BLaER1 treated with 17β-estradiol and CSF1 and Interleukin-3, amounts not matched to agents 10 nM and 100 nM (cell line): ENCODE measurements around the gene NR5A1.

Source experiments
- H3K27ac ChIP-seq, 11 experiments: shearing (Covaris generic); formaldehyde crosslinking; 2 replicates each; pipeline ENCODE4 v1.8.1; 2022
- H3K27me3 ChIP-seq, 11 experiments: shearing (Covaris generic); formaldehyde crosslinking; 2 replicates each; pipeline ENCODE4 v1.8.1; 2022
- H3K36me3 ChIP-seq, 11 experiments: shearing (Covaris generic); formaldehyde crosslinking; 2 replicates each; pipeline ENCODE4 v1.8.1; 2022
- H3K4me1 ChIP-seq, 10 experiments: shearing (Covaris generic); formaldehyde crosslinking; 2 replicates each; pipeline ENCODE4 v1.8.1; 2022
- H3K4me2 ChIP-seq, 11 experiments: shearing (Covaris generic); formaldehyde crosslinking; 2 replicates each; pipeline ENCODE4 v1.8.1; 2022
- H3K4me3 ChIP-seq, 10 experiments: shearing (Covaris generic); formaldehyde crosslinking; 2 replicates each; pipeline ENCODE4 v1.8.1; 2022
- H3K9ac ChIP-seq, 11 experiments: shearing (Covaris generic); formaldehyde crosslinking; 2 replicates each; pipeline ENCODE4 v1.8.1; 2022
- H3K9me3 ChIP-seq, 11 experiments: shearing (Covaris generic); formaldehyde crosslinking; replicated peaks in 1 of 11; 2 replicates each; pipeline ENCODE4 v1.8.1; 2022
- H4K20me1 ChIP-seq, 11 experiments: shearing (Covaris generic); formaldehyde crosslinking; 2 replicates each; pipeline ENCODE4 v1.8.1; 2022
- Cebpa-rat ChIP-seq, 11 experiments: shearing (Covaris generic); IDR thresholded peaks; 2 replicates each; pipeline ENCODE4 v1.8.1; 2022

The NR5A1 gene

GRCh38 chr9:124441291-124441690 lies 65.9 kb downstream of the NR5A1 start:
- Histone ChIP-seq H3K9ac (0 out of 22 replicates have a peak overlapping the region, but pooled peaks of 4 of the 11 experiments have one; percentile 5 to 25 (median 18)), H3K4me2 (peak overlapping the region; percentile 7 to 78 (median 66); a peak in 20 of 22 replicates), H4K20me1 (no peaks in the 10 kb centered on the region), H3K36me3 (no peaks in the 10 kb centered on the region), H3K4me1 (peaks cover 23 to 45% (median 37%) of the 10 kb centered on the region in 10 experiments), H3K27ac (no peak overlapping the region), H3K27me3 (no peaks in the 10 kb centered on the region), H3K4me3 (no peak overlapping the region), H3K9me3 (peaks cover 0 to 20% (median 11%) of the 10 kb centered on the region in 11 experiments; a peak in 14 of 22 replicates)
- no peak for TF ChIP-seq Cebpa-rat (IDR thresholded peaks at IDR 0.05)

- Histone ChIP-seq H3K9ac (0 out of 22 replicates have a peak overlapping the region, but pooled peaks of 3 of the 11 experiments have one; percentile 5 to 25 (median 16)), H3K4me2 (peak overlapping the region in 9 of 11 experiments; percentile 46 to 78 (median 69); a peak in 17 of 22 replicates), H3K4me3 (no peak overlapping the region), H3K9me3 (peaks cover 0 to 20% (median 11%) of the 10 kb centered on the region in 11 experiments; a peak in 14 of 22 replicates), H3K36me3 (no peaks in the 10 kb centered on the region), H3K4me1 (peaks cover 28 to 50% (median 42%) of the 10 kb centered on the region in 10 experiments), H4K20me1 (no peaks in the 10 kb centered on the region), H3K27ac (no peak overlapping the region), H3K27me3 (no peaks in the 10 kb centered on the region)
- no peak for TF ChIP-seq Cebpa-rat (IDR thresholded peaks at IDR 0.05)
Measured at GRCh38 chr9:124440786-124441185, 66.4 kb downstream of the NR5A1 start.

- TF ChIP-seq Cebpa-rat (IDR thresholded peaks at IDR 0.05) = no peak
- Histone ChIP-seq H3K9ac (no peak overlapping the region), H3K36me3 (no peaks in the 10 kb centered on the region), H3K4me2 (peak overlapping the region in 2 of 11 experiments; percentile 73 to 78; a peak in 1 of 22 replicates), H4K20me1 (no peaks in the 10 kb centered on the region), H3K27me3 (no peaks in the 10 kb centered on the region), H3K27ac (no peak overlapping the region), H3K4me1 (peaks cover 35 to 56% (median 46%) of the 10 kb centered on the region in 10 experiments), H3K9me3 (peaks cover 0 to 20% (median 11%) of the 10 kb centered on the region in 11 experiments; a peak in 14 of 22 replicates), H3K4me3 (no peak overlapping the region)
Measured at GRCh38 chr9:124439686-124440243, 67.4 kb downstream of the NR5A1 start.

GRCh38 chr9:124439086-124439485 lies 68.1 kb downstream of the NR5A1 start:
- Histone ChIP-seq H4K20me1 (no peaks in the 10 kb centered on the region), H3K4me3 (no peak overlapping the region), H3K9me3 (peaks cover 0 to 20% (median 11%) of the 10 kb centered on the region in 11 experiments; a peak in 14 of 22 replicates), H3K4me1 (peaks cover 35 to 56% (median 46%) of the 10 kb centered on the region in 10 experiments), H3K4me2 (no peak overlapping the region), H3K9ac (no peak overlapping the region), H3K27ac (no peak overlapping the region), H3K27me3 (no peaks in the 10 kb centered on the region), H3K36me3 (no peaks in the 10 kb centered on the region)
- TF ChIP-seq Cebpa-rat (IDR thresholded peaks at IDR 0.05) = no peak

GRCh38 chr9:124438091-124438490 lies 69.1 kb downstream of the NR5A1 start:
- H3K36me3 ChIP-seq = no peaks in the 10 kb centered on the region
- H3K9me3 ChIP-seq = peaks cover 0 to 20% (median 11%) of the 10 kb centered on the region in 11 experiments; a peak in 14 of 22 replicates
- no peak for TF ChIP-seq Cebpa-rat (IDR thresholded peaks at IDR 0.05)
- no peak overlapping the region for H3K9ac ChIP-seq
- no peak overlapping the region for H3K27ac ChIP-seq
- H3K4me1 ChIP-seq = peaks cover 35 to 54% (median 46%) of the 10 kb centered on the region in 10 experiments
- no peaks in the 10 kb centered on the region for H3K27me3 ChIP-seq
- H4K20me1 ChIP-seq = no peaks in the 10 kb centered on the region
- H3K4me2 ChIP-seq = no peak overlapping the region
- H3K4me3 ChIP-seq = no peak overlapping the region

GRCh38 chr9:124437086-124437485 lies 70.1 kb downstream of the NR5A1 start:
- Histone ChIP-seq H3K27me3 (no peaks in the 10 kb centered on the region), H3K9ac (no peak overlapping the region), H3K4me2 (peak overlapping the region; percentile 26 to 72 (median 57); a peak in 20 of 22 replicates), H3K27ac (peak overlapping the region in 3 of 11 experiments; percentile 19 to 40 (median 39); a peak in 4 of 22 replicates), H3K4me1 (peaks cover 29 to 44% (median 36%) of the 10 kb centered on the region in 10 experiments), H3K36me3 (no peaks in the 10 kb centered on the region), H4K20me1 (no peaks in the 10 kb centered on the region), H3K9me3 (peaks cover 0 to 14% (median 7%) of the 10 kb centered on the region in 11 experiments; a peak in 12 of 22 replicates), H3K4me3 (no peak overlapping the region)
- TF ChIP-seq Cebpa-rat (IDR thresholded peaks at IDR 0.05) = no peak

DNA sequence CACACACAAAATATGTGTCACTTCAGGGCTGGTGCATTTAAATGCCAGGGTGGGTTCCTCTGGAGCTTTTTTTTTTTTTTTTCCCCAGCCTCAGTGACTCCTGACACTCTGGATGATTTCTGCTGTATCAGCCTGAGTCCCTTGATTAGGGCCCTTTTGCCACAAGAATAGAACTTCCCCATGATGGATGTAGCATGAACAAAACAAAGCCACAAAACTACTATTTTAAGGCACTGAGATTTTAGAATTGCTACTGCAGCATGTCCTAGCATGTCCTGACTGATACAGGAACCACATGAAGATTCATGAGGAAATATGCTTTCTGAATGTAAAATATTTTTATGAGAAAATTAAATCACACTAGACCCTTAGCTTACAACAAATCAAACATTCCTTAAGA lies 70.9 kb downstream of the NR5A1 start:
- no peak for TF ChIP-seq Cebpa-rat (IDR thresholded peaks at IDR 0.05)
- H3K4me2 ChIP-seq = peak overlapping the region; percentile 26 to 72 (median 57); a peak in 21 of 22 replicates

More for the DNA sequence above, 70.9 kb downstream of the NR5A1 start:
- H3K4me3 ChIP-seq = no peak overlapping the region
- H3K36me3 ChIP-seq = no peaks in the 10 kb centered on the region
- no peaks in the 10 kb centered on the region for H3K27me3 ChIP-seq
- H3K4me1 ChIP-seq = peaks cover 24 to 36% (median 29%) of the 10 kb centered on the region in 10 experiments
- H3K27ac ChIP-seq = peak overlapping the region in 6 of 11 experiments; percentile 4 to 40 (median 31); a peak in 8 of 22 replicates
- peak overlapping the region in 1 of 11 experiments; percentile 21; a peak in 2 of 22 replicates for H3K9ac ChIP-seq
- H3K9me3 ChIP-seq = peaks cover 0 to 12% (median 6%) of the 10 kb centered on the region in 11 experiments; a peak in 5 of 22 replicates
- H4K20me1 ChIP-seq = no peaks in the 10 kb centered on the region
